Stimulated activated CD8-positive, alpha-beta memory T cell treated with anti-CD3 and anti-CD28 coated beads, Interleukin-12 subunit alpha, Interleukin-12 subunit beta, amount 100 ng/mL, for 4 hours (primary cell): ENCODE measurements around the gene TRIM63.
A peak's percentile ranks its signal among the peaks of the same experiment; 100 is the strongest.
"Not testable (repeated sequence)": the region's sequence is repeated elsewhere in the genome, so short reads cannot be mapped to it uniquely, and the experiment has no call there.

Source experiments
- DNase-seq: peaks from one replicate; pipeline ENCODE4 v3.0.0-alpha.2; 2020; ENCODE audit warnings: low read depth

TRIM63 gene

DNA sequence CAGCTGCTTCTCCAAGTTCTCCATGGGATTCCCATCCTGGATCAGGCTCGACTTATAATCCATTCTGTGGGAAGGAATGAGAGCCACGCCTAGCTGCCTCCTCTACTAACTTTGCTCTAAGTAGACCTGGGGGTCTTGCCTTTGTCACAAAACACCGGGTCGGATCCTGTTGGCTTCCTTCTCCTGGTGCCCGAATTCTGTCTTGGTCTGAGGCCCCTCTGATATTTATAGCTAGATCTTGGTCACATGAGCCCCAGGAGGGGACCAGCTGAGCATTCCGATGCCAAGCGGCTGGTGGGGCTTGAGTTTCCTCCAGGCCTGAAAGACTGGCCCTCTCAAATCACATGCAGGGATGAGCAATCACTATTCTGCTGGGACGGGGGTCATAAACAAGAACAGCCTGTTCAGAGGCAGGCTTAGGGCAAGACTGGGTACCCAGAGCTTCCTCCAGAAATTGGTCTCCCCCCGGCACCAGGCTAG, at the start of gene TRIM63:
TRIM63 (minus strand) TSS at position 199 of the 480 bp plus-strand sequence; CDS start at position 63, 136 bp downstream.
- DNase-seq: no peak

GRCh38 chr1:26114165-26114927, 46.9 kb upstream of the TRIM63 start:
- DNase-seq: no peak

DNA sequence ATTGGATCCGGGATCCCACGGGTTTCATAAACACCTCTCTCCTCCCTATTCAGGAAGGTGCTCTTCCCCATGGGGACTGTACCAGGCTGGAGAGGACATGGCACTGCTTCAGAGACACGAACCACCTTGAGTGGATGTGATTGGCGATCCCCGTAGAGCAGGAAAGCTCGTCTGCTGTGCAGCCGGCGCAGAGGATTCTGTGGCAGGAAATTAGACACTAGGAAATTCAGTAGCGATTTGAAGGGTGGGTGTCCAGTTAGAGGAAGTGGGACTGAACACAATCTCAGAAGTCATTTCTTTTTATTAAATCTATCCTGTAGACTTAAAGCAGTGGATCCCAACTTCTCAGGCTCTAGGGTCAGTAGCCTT, 45.0 kb upstream of the TRIM63 start:
- no peak for DNase-seq

DNA sequence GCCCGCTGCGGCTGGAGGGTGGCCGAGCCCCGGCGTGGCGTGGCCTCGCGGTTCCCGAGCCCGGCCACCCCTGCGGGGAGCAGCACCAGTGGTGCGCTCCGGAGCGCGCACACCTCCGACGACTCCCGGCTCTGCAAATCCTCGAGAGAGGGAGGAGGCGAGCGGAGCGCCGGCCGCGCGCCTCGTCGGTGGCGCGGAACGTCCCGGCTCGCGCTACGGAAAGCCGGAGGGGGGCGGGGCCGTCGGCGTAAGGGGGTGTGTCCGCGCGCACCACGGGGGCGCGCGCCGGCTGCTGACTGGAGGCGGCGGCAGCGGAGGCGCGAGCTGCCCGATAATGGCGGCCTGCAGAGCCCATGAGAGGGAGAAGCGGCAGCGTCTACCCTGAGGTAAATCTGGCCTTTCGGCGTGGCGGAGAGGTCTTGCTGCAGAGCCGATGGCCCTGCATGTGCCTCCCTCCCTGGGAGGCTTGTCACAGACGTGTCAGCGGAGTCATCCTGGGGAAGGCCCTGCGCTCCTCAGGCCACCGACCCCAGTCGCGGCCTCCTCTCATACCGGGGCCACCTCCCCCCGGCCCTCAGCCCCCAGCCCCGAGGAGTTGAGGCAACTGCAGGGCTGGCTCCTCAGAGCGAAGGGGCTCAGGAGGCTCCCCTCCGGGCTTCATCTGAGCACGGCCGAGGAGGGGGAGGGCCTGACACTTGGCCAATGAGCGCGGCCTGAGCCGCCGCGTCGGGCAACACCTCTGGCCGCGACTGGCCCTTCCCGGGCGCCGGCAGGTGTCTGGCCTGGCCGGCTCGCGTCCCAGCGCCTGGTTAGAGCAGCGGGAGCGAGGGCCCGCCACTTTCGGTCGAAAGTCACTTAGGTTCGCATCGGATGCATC, 44.3 kb upstream of the TRIM63 start, which contains the start of gene PDIK1L:
PDIK1L (plus strand) TSS at position 295 of the 877 bp plus-strand sequence. CDS start 2,485 bp downstream, outside the sequence.
- DNase-seq: peak; percentile 90

DNA sequence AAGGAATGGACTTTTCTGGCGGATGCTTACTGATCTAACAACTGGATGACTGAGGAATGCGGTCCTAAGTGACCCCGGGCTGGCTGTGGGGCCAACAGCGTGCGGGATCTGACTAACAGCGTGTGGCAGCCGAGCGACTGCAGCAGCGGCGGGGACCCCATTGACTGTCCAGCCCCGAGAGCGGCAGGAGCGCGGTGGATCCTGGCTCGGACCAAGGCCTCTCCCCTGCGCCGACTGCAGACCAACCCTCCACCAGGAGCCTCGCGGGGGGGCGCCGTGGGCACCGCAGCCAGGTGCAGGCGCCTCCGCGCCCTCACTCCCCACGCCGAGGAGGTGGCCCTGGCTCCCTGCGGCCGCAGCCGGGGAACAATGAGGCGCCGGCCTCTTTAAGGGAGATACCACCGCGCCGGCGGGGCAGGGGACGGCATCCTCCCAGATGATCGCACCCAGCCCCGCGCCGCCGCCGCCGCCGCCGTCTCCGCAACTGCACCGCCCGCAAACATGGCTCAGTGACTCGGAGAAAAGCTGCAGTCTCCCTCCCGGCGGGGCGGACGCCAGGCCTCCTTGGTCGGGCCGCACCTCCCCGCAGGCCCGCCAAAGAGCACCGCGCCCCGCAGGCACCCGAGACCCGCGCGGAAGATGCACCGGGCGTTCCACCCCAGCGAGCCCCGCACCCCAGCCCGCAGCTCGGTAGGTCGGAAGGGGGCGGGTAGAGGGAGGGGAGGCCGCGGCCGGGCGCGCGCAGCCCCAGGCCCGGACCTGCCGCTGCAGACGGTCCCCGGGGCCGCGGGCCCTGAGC, 43.5 kb upstream of the TRIM63 start:
- peak; percentile 48 for DNase-seq

- no peak for DNase-seq
Measured at GRCh38 chr1:26109229-26110164, 42.1 kb upstream of the TRIM63 start.

GRCh38 chr1:26105226-26105548, 37.8 kb upstream of the TRIM63 start:
- DNase-seq: not testable (repeated sequence)

GRCh38 chr1:26102526-26102925, 35.1 kb upstream of the TRIM63 start:
- DNase-seq: no peak

GRCh38 chr1:26102119-26102518, 34.7 kb upstream of the TRIM63 start:
- no peak for DNase-seq

GRCh38 chr1:26100204-26100603, 32.8 kb upstream of the TRIM63 start:
- not testable (repeated sequence) for DNase-seq

- DNase-seq: no peak
Measured at GRCh38 chr1:26099780-26100179, 32.4 kb upstream of the TRIM63 start.

- no peak for DNase-seq
Measured at GRCh38 chr1:26098602-26099001, 31.2 kb upstream of the TRIM63 start.

GRCh38 chr1:26097696-26098095, 30.3 kb upstream of the TRIM63 start:
- no peak for DNase-seq

DNA sequence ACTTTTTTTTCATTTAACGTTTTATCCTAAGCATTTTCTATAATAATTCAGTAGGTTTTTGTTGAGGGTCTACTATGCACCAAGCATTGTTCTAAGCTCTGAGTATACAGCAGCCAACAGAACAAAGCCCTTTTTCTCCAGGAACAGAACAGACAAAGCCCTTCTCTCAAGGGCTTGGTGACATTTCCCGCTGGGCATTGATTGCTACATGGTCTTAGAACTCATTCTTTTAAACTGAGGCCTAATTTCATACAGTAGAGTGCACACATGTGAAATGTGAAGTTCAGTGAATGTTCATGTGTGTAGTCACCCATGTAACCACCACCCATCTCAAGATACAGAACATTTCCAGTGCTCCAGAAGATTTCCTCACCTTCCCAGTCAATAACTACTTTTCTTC, 29.0 kb upstream of the TRIM63 start:
- no peak for DNase-seq

DNA sequence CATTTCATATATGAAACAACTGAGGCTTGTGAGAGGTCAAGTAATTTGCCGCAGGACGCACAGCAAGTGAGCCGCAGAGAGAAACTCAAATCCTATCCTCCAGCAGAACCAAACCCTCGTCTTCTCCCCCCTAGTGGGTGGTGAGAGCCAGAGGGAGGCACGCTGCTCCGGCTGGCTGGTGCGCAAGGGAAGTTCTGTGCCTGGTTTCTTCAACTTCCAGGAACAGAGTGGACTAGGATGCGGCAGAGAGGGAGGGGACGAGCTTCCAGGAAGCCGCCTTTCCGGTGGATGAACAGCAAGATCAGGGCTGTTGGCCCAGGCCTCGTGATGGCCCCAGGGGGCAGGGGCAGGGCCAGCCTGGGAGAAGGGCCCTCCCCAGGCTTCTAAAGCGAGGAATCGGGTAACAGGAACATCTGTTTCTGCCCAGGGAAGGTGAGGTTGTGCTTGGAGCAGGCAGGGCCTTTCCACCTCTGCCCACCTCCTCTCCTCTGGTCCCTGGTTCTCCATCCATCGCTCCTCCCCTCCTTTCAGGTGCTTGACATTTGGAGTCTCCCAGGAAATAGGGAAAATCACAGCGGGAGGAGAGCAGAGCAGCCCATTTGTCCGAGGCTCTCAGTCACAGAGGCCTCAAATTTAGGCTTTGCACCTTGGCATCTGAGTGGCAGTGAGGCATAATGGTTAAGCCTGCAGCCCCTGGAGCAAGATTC, 27.4 kb upstream of the TRIM63 start:
- no peak for DNase-seq

DNA sequence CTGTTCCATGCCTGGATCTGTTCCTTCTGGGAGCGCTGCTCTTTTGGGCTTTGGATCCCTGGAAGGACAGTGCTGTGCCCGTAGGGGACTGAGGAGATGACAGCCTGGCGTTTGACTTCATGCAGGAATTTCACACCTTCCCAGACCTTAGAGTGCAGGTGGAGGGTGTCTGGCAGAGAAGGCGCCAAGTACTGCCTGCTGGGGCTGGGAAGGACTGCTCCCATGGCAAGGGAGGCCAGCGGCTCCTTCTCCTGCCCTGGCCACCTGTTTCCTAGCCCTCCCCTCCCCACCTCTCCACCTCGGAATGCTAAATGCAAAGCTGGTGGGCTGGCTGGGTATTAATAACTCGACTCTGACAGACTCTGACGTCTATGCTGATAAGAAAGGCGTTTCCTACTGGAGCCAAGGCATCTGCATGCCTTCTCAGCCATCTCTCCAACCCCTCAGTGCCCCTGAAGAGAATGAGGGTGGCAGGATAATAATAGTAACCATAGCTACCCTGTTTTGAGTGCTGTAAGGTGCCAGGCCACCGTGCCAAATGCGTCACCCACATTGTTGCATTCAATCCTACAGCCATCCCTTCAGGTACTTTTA, 26.7 kb upstream of the TRIM63 start:
- no peak for DNase-seq

DNA sequence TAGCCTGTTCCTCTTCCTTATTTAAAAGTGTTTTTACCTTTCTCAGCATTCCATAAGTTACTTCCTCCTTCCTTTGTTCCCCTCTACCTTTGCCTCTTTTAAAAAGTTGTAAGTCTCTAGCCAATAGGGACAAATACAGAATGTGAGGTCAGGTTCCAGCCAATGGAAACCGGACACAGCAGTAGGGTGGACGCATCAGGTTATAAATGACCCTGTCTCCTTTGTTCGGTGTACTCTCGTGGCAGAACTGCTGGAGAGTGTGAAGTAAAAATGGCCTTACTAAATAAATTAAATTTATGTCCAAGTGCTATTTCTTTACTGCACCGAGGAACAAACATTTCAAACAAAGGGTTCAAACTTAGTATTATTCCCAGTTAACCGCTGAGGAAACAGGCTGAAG, 26.1 kb upstream of the TRIM63 start:
- DNase-seq: not testable (repeated sequence)

- no peak for DNase-seq
Measured at GRCh38 chr1:26092422-26092821, 25.0 kb upstream of the TRIM63 start.

GRCh38 chr1:26090893-26091292, 23.5 kb upstream of the TRIM63 start:
- no peak for DNase-seq

DNA sequence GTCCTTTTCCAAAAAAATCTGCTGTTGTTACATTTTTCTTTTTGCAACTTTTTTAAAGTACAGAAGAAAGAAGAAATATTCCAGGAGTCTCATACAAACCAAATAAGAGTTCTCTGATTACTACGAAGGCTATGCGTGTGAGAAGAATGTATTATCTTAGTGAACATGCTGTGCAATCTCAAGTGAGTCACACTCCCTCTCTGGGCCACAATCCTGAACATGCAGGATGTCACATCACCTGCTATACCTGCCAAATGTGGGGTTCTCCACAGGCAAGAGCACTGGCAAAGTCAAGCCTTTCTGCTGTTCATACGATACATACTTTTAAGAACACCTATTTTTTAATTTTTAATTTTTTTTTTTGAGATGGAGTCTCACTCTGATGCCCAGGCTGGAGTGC, 21.7 kb upstream of the TRIM63 start:
- no peak for DNase-seq
